ENCODE results near the gene NR3C2. TPM values are rescaled to one million over a fixed set of nuclear protein-coding genes. Genes with fewer than 3 reads are reported as not detected.
A peak's percentile ranks its signal among the peaks of the same experiment; 100 is the strongest.

Gene NR3C2
- total and polyA plus RNA-seq, 4 donors = 2.8 to 43.9 (median 11.5) TPM

GRCh38 chr4:148293571-148293970 lies 148.6 kb downstream of the NR3C2 start:
- Histone ChIP-seq H3K9ac (ENCODE audit: insufficient read depth in 1 of 2, low read length in 2 of 2) (no peak overlapping the region), H3K4me1 (ENCODE audit: control insufficient read depth in 5 of 5, insufficient read depth in 5 of 5, low read length in 5 of 5) (peaks cover 0 to 7% (median 0%) of the 10 kb centered on the region in 5 donors), H3K9me3 (ENCODE audit: control insufficient read depth in 4 of 4, insufficient read depth in 3 of 4, low read length in 3 of 4) (no peaks in the 10 kb centered on the region), H3K36me3 (ENCODE audit: control insufficient read depth in 4 of 4, insufficient read depth in 4 of 4, low read length in 4 of 4) (no peaks in the 10 kb centered on the region), H3K27me3 (ENCODE audit: control insufficient read depth in 3 of 3, insufficient read depth in 3 of 3, low read length in 2 of 3) (no peaks in the 10 kb centered on the region), H3K27ac (ENCODE audit: low read depth in 1 of 2, low read length in 1 of 2) (no peak overlapping the region), H3K4me3 (no peak overlapping the region)
- ATAC-seq (ENCODE audit: insufficient read depth, low FRiP score) (no peak), DNase-seq (no peak)
- no peak for TF ChIP-seq CTCF (IDR thresholded peaks at IDR 0.05; ENCODE audit: control extremely low read depth, extremely low read depth)
- WGBS, 2 donors = 90 to 97% methylated on average over 1 of the region's 1 CpG

GRCh38 chr4:148292686-148293085 lies 149.5 kb downstream of the NR3C2 start:
- DNase-seq (no peak), ATAC-seq (ENCODE audit: insufficient read depth, low FRiP score) (no peak)
- Histone ChIP-seq H3K36me3 (ENCODE audit: control insufficient read depth in 4 of 4, insufficient read depth in 4 of 4, low read length in 4 of 4) (no peaks in the 10 kb centered on the region), H3K9ac (ENCODE audit: insufficient read depth in 1 of 2, low read length in 2 of 2) (no peak overlapping the region), H3K27me3 (ENCODE audit: control insufficient read depth in 3 of 3, insufficient read depth in 3 of 3, low read length in 2 of 3) (no peaks in the 10 kb centered on the region), H3K4me1 (ENCODE audit: control insufficient read depth in 5 of 5, insufficient read depth in 5 of 5, low read length in 5 of 5) (peaks cover 0 to 9% (median 0%) of the 10 kb centered on the region in 5 donors), H3K27ac (ENCODE audit: low read depth in 1 of 2, low read length in 1 of 2) (no peak overlapping the region), H3K9me3 (ENCODE audit: control insufficient read depth in 4 of 4, insufficient read depth in 3 of 4, low read length in 3 of 4) (no peaks in the 10 kb centered on the region), H3K4me3 (no peak overlapping the region)
- 77 to 87% methylated on average over 1 of the region's 1 CpG for WGBS, 2 donors
- no peak for TF ChIP-seq CTCF (IDR thresholded peaks at IDR 0.05; ENCODE audit: control extremely low read depth, extremely low read depth)

- no peak for ATAC-seq (ENCODE audit: insufficient read depth, low FRiP score)
- TF ChIP-seq CTCF (IDR thresholded peaks at IDR 0.05; ENCODE audit: control extremely low read depth, extremely low read depth) = no peak
- Histone ChIP-seq H3K36me3 (ENCODE audit: control insufficient read depth in 4 of 4, insufficient read depth in 4 of 4, low read length in 4 of 4) (no peaks in the 10 kb centered on the region), H3K4me1 (ENCODE audit: control insufficient read depth in 5 of 5, insufficient read depth in 5 of 5, low read length in 5 of 5) (peaks cover 0 to 20% (median 4%) of the 10 kb centered on the region in 5 donors), H3K27ac (ENCODE audit: low read depth in 1 of 2, low read length in 1 of 2) (peak overlapping the region in 1 of 2 donors; percentile 59), H3K4me3 (no peak overlapping the region), H3K9me3 (ENCODE audit: control insufficient read depth in 4 of 4, insufficient read depth in 3 of 4, low read length in 3 of 4) (no peaks in the 10 kb centered on the region), H3K9ac (ENCODE audit: insufficient read depth in 1 of 2, low read length in 2 of 2) (no peak overlapping the region), H3K27me3 (ENCODE audit: control insufficient read depth in 3 of 3, insufficient read depth in 3 of 3, low read length in 2 of 3) (no peaks in the 10 kb centered on the region)
- no peak for DNase-seq
- WGBS, 2 donors = 57 to 66% methylated on average over 4 of the region's 4 CpGs
These were observed 152.5 kb downstream of the NR3C2 start for GRCh38 chr4:148289740-148290139.

- Histone ChIP-seq H3K27ac (ENCODE audit: low read depth in 1 of 2, low read length in 1 of 2) (no peak overlapping the region), H3K9me3 (ENCODE audit: control insufficient read depth in 4 of 4, insufficient read depth in 3 of 4, low read length in 3 of 4) (no peaks in the 10 kb centered on the region), H3K4me1 (ENCODE audit: control insufficient read depth in 5 of 5, insufficient read depth in 5 of 5, low read length in 5 of 5) (peaks cover 0 to 28% (median 15%) of the 10 kb centered on the region in 5 donors), H3K4me3 (no peak overlapping the region), H3K36me3 (ENCODE audit: control insufficient read depth in 4 of 4, insufficient read depth in 4 of 4, low read length in 4 of 4) (no peaks in the 10 kb centered on the region), H3K27me3 (ENCODE audit: control insufficient read depth in 3 of 3, insufficient read depth in 3 of 3, low read length in 2 of 3) (no peaks in the 10 kb centered on the region), H3K9ac (ENCODE audit: insufficient read depth in 1 of 2, low read length in 2 of 2) (no peak overlapping the region)
- no peak for TF ChIP-seq CTCF (IDR thresholded peaks at IDR 0.05; ENCODE audit: control extremely low read depth, extremely low read depth)
- 33 to 61% methylated on average over 3 of the region's 3 CpGs for WGBS, 2 donors
- ATAC-seq (ENCODE audit: insufficient read depth, low FRiP score) (no peak), DNase-seq (no peak)
These were observed 153.8 kb downstream of the NR3C2 start for GRCh38 chr4:148288448-148288847.

Data from lung (tissue), 12 donors.